GM13977 (cell line): ENCODE measurements around the gene NUTM2E.
"Not testable (repeated sequence)": the region's sequence is repeated elsewhere in the genome, so short reads cannot be mapped to it uniquely, and the experiment has no call there.

ENCODE experiments used
- DNase-seq: peaks from one replicate; pipeline ENCODE4 v3.0.0; 2012; ENCODE audit warnings: low spot score
- in situ Hi-C: fragments of 300-500 bp; cut with MboI; formaldehyde crosslinking; loops from one replicate; pipeline ENCODE4 v1.12.0; 2022; ENCODE audit warnings: low sequenced_read_pairs, low pct_unique_long_range_greater_than_20kb, mixed read lengths, inconsistent platforms; ENCODE audit not compliant: unreplicated experiment

Gene NUTM2E

DNA sequence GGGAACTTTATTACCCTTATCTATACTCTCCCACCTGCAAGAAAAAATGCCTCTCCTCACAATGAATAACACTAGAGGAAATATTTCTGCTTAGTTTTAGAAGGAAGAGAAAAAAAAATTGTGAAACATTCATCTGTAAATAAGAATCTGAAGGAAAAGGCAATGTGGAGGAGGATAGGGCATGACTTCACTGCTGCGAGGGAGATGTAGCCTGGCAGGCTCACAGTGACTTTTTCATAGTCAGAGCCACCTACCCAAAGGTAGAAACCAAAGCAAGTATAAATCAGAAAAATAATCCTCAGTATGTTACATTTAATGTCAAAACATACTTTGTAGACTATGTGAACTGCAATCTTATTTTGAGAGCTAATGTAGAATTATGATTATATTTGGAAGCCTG, 10.4 kb downstream of the NUTM2E start:
- DNase-seq, result peak; percentile 0
- in situ Hi-C loops, result not testable (repeated sequence)

DNA sequence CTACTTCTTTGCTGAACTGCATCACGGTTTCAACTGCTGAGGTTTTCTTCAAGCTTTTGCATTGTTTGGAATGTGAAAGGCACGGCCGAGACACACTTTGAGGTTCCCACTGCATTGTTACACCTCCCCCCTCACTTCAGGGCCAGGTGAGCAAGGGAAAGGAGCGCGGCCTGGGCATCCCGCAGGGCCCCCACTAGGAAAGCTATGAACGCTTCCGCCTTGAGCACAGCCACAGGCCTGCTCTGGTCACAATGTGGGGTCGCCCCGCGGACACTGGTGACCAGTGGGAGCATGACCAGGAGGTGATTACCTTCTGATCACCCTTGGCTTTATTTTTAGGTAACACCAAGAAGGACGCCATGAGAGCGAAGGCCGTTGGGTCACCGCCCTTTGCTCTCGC, 11.9 kb downstream of the NUTM2E start:
- DNase-seq, in situ Hi-C loops: not testable (repeated sequence)

DNA sequence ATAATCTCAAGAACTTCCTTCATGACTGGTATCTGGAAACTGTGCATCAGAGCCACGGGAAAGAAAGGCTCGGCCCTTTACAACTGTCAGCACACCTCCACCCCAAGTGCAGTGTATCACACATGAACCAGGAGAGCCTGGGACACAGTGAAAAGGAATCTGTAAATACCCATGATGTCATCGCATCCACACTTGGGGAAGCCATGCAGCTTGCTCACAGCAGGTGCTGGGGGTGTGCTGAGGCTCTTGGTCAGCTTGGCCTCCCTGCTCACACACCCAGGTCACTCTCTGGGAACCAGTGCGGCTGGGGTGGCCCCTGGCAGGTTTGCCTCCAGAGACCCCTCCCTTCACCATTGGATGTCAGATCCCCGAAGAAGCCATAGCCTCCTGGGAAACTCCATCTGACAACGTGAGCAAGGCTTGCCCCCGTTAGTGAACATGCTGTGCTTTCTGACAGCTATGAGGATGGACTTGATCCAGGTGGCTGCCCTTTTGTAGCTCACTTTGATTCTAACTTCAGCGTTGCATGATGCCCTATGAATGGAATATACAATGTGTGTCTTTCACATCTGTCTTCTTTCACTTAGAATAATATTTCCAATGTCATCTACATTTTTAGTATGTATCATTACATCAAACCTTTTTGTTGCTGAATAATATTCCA, 26.8 kb downstream of the NUTM2E start:
- in situ Hi-C loops, DNase-seq: not testable (repeated sequence)

DNA sequence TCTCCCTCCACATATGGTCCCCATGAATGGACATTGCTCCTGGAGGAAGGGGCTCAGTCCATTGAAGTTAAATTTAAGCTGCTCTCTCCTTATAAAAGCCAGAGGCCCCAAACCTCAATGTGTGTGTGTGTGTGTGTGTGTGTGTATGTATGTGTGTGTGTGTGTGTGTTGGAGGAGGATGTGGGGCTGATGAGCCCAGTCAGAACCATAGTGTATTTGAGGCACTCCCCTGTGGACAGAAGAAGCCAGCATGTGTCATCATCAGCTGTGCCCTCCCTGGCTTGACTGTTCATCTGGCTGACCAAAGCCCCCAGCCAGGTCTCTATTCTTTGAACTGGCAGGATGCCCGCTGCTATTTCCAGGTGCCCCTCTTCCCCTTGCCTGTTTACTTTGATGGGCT, 35.7 kb downstream of the NUTM2E start:
- DNase-seq, in situ Hi-C loops: not testable (repeated sequence)

DNA sequence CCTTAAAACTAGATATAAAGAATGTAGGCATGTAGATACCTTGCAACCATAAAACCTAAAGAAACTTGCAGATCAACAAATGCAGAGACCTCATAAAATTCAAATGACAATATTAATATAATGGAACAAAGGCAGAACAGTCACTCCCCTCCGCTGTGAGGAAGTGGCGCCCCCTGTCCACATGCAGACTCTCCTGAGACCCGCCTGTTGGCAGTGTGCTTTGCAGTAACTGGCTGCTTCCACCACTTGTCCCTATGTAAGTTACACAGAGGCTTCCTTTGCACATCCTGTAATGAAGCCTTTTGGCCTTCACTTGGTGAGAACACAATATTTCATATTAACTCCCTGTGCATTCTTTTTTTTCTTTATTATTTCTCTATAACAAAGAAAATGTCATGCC, 36.3 kb downstream of the NUTM2E start:
- in situ Hi-C loops, DNase-seq: not testable (repeated sequence)

DNA sequence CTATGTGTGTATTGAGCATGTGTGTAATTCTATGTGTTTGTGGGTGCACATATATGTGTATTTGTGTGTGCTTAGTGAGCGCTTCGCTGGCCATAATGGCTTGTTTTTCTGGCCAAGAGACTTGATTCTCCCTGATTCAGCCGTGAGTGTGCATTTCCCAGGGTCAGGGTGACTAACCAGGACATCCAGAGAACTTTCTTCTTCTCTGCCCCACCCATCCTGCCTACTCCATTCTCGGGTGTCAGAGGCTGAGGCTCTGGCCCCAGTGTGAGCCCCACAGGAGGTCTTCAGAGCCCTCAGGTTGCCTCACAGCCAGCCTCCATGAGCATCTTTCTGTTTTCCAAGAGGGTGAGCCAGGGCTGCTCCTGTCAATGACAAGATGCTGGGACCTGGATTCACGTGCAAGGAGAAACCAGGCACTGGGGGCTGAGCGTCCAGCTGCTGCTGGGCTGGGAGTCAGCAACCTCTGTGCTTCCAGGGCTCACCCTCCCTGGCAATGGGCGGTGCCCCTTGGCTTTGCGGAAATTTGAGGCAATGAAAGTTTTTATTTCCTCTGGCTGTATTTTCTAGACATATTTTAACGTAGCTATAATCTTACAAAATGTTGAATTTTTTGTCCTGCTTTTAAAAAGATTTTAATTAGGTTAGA, 40.5 kb downstream of the NUTM2E start:
- in situ Hi-C loops, DNase-seq: not testable (repeated sequence)

DNA sequence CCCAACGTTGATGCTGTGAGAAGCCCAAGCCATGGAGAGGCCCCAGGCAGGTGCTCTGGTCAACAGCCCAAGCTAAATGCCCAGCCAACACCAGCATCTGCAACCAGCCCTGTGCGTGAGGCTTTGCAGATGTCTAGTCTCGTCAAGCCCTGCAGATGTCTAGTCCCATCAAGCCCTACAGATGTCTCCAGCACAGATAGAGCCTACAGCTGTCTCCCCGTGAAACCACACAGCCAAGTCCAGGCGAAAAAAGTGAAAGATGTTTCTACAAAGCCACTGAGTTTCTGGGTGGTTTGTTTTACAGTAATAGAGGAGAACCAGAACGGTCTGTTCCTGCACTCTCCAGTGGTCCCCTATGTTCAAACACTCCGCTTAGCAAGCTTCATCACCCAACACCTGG, 41.5 kb downstream of the NUTM2E start:
- DNase-seq, in situ Hi-C loops: not testable (repeated sequence)

DNA sequence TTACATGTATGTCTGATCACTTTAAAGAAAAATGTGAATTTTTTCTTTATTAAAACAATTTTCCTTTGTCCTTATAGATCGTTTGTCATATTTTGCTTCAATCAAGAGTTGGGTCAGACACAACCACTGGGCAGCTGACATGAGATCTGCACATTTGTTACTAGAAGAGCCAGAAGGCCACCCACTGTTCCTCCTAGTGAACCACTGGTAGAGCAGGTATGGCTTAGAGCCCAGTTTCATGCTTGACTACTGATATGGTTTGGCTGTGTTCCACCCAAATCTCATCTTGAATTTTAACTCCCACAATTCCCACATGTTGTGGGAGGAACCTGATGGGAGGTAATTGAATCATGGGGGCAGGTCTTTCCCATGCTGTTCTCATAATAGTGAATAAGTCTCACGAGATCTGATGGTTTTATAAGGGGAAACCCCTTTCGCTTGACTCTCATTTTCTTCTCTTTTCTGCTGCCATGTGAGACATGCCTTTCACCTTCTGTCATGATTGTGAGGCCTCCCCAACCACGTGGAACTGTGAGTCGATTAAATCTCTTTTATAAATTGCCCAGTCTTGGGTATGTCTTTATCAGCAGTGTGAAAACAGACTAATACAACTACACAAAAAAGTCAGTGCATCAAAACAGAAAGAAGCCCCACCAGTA, 43.0 kb downstream of the NUTM2E start:
- in situ Hi-C loops, DNase-seq: not testable (repeated sequence)

DNA sequence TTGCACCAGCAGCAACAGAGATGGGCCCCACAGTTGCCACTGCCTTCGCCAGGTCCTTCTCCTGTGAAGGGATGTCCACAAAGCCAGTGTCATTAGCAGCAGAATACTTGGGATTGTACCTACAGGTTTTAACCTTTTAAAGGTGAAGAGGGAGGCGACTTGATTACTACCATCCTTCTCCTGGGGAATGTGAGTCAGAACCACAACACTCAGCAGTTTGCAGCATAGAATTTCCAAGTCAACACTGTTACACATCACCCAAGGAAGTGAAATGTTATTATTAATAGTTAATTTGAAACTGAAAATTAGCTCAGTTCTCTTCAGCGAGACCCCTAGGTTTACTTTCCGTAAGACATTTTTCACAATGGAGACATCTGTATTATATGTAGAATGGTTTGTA, 45.2 kb downstream of the NUTM2E start:
- in situ Hi-C loops, DNase-seq: not testable (repeated sequence)
